ENCODE data around the gene SKI.

The SKI gene

GRCh38 chr1:2275796-2276536, 47.8 kb downstream of the SKI start:
- peak; percentile 84 for DNase-seq (ENCODE audit: low read depth)
- peak; percentile 7 for TF ChIP-seq CTCF (conservative IDR thresholded peaks at IDR 0.05; ENCODE audit: low read depth, low read length)
- H3K4me3 ChIP-seq (ENCODE audit: low read depth, low read length): no peak overlapping the region

GRCh38 chr1:2276803-2277580, 48.9 kb downstream of the SKI start:
- H3K4me3 ChIP-seq (ENCODE audit: low read depth, low read length): no peak overlapping the region
- TF ChIP-seq CTCF (conservative IDR thresholded peaks at IDR 0.05; ENCODE audit: low read depth, low read length): no peak
- peak; percentile 68 for DNase-seq (ENCODE audit: low read depth)

DNA sequence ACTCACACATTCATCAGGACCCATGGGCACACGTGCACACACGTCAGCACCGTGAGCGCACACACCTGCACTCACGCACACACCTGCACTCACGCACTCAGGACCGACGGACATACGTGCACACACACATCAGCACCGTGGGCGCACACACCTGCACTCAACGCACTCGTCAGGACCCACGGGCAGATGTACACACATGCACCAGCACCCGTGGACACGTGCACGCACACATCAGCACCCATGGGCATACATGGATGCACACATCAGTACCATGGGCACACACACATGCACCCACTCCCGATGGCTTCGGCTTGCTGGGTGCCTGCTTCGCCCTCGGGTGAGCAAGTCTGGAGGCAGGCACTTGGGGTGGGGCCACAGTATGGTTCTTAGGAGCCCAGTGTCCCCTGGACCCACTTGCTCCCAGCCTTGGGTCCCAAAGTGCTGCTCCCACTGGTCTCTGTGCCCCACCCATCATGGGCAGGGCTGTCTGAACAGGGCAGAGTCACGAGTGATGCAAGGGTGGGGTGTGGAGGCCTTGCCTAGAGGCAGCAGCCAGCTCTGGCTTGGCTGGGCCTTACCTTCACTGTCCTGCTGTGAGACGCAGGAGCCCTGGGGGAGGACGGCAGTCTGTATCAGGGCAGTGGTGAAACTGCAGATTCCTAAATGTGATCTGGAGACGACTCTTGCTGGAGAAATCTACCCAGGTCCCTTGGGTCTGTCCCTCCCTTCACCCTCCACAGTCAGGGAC, 49.8 kb downstream of the SKI start:
- no peak overlapping the region for H3K4me3 ChIP-seq (ENCODE audit: low read depth, low read length)
- TF ChIP-seq CTCF (conservative IDR thresholded peaks at IDR 0.05; ENCODE audit: low read depth, low read length): no peak
- no peak for DNase-seq (ENCODE audit: low read depth)

GRCh38 chr1:2278591-2279209, 50.6 kb downstream of the SKI start:
- no peak for TF ChIP-seq CTCF (conservative IDR thresholded peaks at IDR 0.05; ENCODE audit: low read depth, low read length)
- H3K4me3 ChIP-seq (ENCODE audit: low read depth, low read length): no peak overlapping the region
- DNase-seq (ENCODE audit: low read depth): no peak

- TF ChIP-seq CTCF (conservative IDR thresholded peaks at IDR 0.05; ENCODE audit: low read depth, low read length): no peak
- H3K4me3 ChIP-seq (ENCODE audit: low read depth, low read length): no peak overlapping the region
Observed at GRCh38 chr1:2279210-2279639, 51.1 kb downstream of the SKI start.

GRCh38 chr1:2279817-2280216, 51.7 kb downstream of the SKI start:
- no peak for DNase-seq (ENCODE audit: low read depth)
- no peak overlapping the region for H3K4me3 ChIP-seq (ENCODE audit: low read depth, low read length)
- TF ChIP-seq CTCF (conservative IDR thresholded peaks at IDR 0.05; ENCODE audit: low read depth, low read length): no peak

More at GRCh38 chr1:2279210-2279639, 51.1 kb downstream of the SKI start:
- peak; percentile 89 for DNase-seq (ENCODE audit: low read depth)

Measured in choroid plexus epithelial cell (primary cell).